ENCODE data around the gene PTCRA. TPM values are rescaled to one million over a fixed set of nuclear protein-coding genes. Genes with fewer than 3 reads are reported as not detected.

PTCRA gene
- total RNA-seq, 4 donors from 2014 or later: not detected

DNA sequence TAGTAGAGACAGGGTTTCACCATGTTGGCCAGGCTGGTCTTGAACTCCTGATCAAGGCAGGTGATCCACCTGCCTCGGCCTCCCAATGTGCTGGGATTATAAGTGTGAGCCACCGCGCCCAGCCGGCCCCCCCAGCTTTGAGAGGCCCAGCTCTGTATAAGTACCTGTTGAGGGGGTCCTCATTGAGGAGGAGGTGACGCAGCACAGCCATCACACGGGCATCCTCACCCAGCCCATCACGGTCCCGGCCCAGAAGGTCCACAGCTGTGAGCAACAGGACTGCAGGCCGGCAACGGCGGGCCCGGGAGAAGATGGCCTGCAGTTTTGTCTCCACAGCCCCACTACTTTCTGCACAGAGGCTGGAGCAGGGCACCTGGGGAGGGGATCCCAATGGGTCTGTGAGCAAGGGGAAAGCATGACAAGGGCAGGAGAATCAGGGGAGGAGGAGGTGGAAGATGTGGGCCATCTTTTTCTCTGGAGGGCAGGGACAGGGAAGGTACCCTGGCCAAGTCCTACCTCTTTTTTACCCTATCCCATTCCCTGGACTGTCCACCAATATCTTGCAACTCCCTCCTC lies 52.4 kb downstream of the PTCRA start:
- DNase-seq: no peak
- no peaks in the 10 kb centered on the region for H3K9me3 ChIP-seq
- H3K27ac ChIP-seq: no peak overlapping the region
- intact Hi-C loops (cut with DNase I; ENCODE audit: low total_unique reads) (no loop called here), in situ Hi-C loops (cut with MboI; ENCODE audit: low pct_ligation_motif_present in 1 of 4, low pct_unique_long_range_greater_than_20kb in 1 of 4, low sequenced_read_pairs in 3 of 4) (no loop called here)
- H3K27me3 ChIP-seq: no peaks in the 10 kb centered on the region
- H3K36me3 ChIP-seq: peaks cover 0 to 15% (median 7%) of the 10 kb centered on the region in 4 donors
- TF ChIP-seq POLR2AphosphoS5 (IDR thresholded peaks at IDR 0.05) (no peak), POLR2A (IDR thresholded peaks at IDR 0.05) (no peak), EP300 (IDR thresholded peaks at IDR 0.05; ENCODE audit: low read depth) (no peak)
- TF ChIP-seq, protein P1, sequence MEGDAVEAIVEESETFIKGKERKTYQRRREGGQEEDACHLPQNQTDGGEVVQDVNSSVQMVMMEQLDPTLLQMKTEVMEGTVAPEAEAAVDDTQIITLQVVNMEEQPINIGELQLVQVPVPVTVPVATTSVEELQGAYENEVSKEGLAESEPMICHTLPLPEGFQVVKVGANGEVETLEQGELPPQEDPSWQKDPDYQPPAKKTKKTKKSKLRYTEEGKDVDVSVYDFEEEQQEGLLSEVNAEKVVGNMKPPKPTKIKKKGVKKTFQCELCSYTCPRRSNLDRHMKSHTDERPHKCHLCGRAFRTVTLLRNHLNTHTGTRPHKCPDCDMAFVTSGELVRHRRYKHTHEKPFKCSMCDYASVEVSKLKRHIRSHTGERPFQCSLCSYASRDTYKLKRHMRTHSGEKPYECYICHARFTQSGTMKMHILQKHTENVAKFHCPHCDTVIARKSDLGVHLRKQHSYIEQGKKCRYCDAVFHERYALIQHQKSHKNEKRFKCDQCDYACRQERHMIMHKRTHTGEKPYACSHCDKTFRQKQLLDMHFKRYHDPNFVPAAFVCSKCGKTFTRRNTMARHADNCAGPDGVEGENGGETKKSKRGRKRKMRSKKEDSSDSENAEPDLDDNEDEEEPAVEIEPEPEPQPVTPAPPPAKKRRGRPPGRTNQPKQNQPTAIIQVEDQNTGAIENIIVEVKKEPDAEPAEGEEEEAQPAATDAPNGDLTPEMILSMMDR (IDR thresholded peaks at IDR 0.05): no peak
- H3K4me3 ChIP-seq: no peak overlapping the region
- H3K4me1 ChIP-seq: peaks cover 0 to 4% (median 0%) of the 10 kb centered on the region in 4 donors
- 95% methylated on average over 12 of the region's 12 CpGs; no CpG with 5 or more reads in 1 of the 2 donors for WGBS, 2 donors (ENCODE audit: low coverage in 1 of 2)

- in situ Hi-C loops (cut with MboI; ENCODE audit: low pct_ligation_motif_present in 1 of 4, low pct_unique_long_range_greater_than_20kb in 1 of 4, low sequenced_read_pairs in 3 of 4) (no loop called here), intact Hi-C loops (cut with DNase I; ENCODE audit: low total_unique reads) (no loop called here)
- 79% methylated on average over 4 of the region's 4 CpGs; no CpG with 5 or more reads in 1 of the 2 donors for WGBS, 2 donors (ENCODE audit: low coverage in 1 of 2)
- Histone ChIP-seq H3K4me1 (peaks cover 0 to 4% (median 0%) of the 10 kb centered on the region in 4 donors), H3K27me3 (no peaks in the 10 kb centered on the region), H3K9me3 (no peaks in the 10 kb centered on the region), H3K4me3 (no peak overlapping the region), H3K27ac (no peak overlapping the region), H3K36me3 (peaks cover 0 to 15% (median 7%) of the 10 kb centered on the region in 4 donors)
- no peak for DNase-seq
- TF ChIP-seq POLR2AphosphoS5 (IDR thresholded peaks at IDR 0.05) (no peak), EP300 (IDR thresholded peaks at IDR 0.05; ENCODE audit: low read depth) (no peak), POLR2A (IDR thresholded peaks at IDR 0.05) (no peak)
- TF ChIP-seq, protein P1 (IDR thresholded peaks at IDR 0.05): no peak
These were observed 52.9 kb downstream of the PTCRA start for GRCh38 chr6:42968783-42969182.

DNA sequence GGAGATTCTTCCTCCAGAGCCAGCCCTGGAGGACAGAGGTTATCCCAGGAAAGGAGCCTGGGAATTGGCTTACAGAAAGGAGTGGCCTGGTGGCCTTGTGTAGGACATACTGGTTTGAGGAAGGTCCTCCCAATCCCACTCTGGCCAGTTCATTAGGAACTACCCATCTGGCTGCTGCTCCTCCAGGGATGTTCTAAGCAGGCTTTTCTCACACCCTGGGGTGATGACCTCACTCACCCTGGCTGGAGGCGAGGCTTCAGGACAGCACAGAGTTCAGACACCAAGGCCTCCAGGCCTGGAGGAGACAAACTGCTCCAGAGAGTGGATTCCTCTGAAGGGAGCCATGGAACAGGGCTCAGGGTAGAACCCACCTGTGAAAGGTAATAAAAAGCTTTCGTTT lies 53.6 kb downstream of the PTCRA start:
- peaks cover 0 to 4% (median 0%) of the 10 kb centered on the region in 4 donors for H3K4me1 ChIP-seq
- no peaks in the 10 kb centered on the region for H3K27me3 ChIP-seq
- TF ChIP-seq POLR2AphosphoS5 (IDR thresholded peaks at IDR 0.05) (no peak), EP300 (IDR thresholded peaks at IDR 0.05; ENCODE audit: low read depth) (no peak)
- TF ChIP-seq, protein P1 (IDR thresholded peaks at IDR 0.05): no peak
- H3K36me3 ChIP-seq: peaks cover 0 to 11% (median 5%) of the 10 kb centered on the region in 4 donors
- no peak overlapping the region for H3K27ac ChIP-seq
- H3K9me3 ChIP-seq: no peaks in the 10 kb centered on the region
- H3K4me3 ChIP-seq: no peak overlapping the region
- in situ Hi-C loops (cut with MboI; ENCODE audit: low pct_ligation_motif_present in 1 of 4, low pct_unique_long_range_greater_than_20kb in 1 of 4, low sequenced_read_pairs in 3 of 4) (no loop called here), intact Hi-C loops (cut with DNase I; ENCODE audit: low total_unique reads) (no loop called here)
- WGBS, 2 donors (ENCODE audit: low coverage in 1 of 2): 91% methylated on average over 2 of the region's 2 CpGs; no CpG with 5 or more reads in 1 of the 2 donors
- no peak for DNase-seq

DNA sequence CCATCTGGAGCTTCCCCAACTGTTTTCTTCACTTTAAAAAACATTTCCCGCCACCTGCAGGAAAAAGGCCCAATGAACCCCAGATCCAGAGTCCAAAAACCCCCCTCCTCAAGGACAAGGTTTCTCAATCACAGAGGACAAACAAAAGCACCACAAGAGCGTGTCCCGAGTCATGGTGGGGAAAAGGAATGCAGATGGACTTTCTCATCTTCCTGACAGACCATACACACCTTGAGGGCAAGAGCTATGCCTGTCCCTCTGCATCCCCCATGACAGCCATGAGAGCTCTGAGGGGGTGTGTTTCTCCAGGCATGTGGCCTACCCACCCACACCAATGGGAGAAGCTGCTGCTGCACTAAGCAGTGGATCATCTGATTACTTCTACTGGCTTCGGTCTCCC lies 54.1 kb downstream of the PTCRA start:
- Histone ChIP-seq H3K36me3 (peaks cover 0 to 6% (median 3%) of the 10 kb centered on the region in 4 donors), H3K27me3 (no peaks in the 10 kb centered on the region), H3K4me1 (peaks cover 0 to 4% (median 0%) of the 10 kb centered on the region in 4 donors), H3K4me3 (no peak overlapping the region), H3K27ac (no peak overlapping the region), H3K9me3 (no peaks in the 10 kb centered on the region)
- TF ChIP-seq EP300 (IDR thresholded peaks at IDR 0.05; ENCODE audit: low read depth): no peak
- TF ChIP-seq POLR2AphosphoS5 (IDR thresholded peaks at IDR 0.05): no peak
- no peak for TF ChIP-seq POLR2A (IDR thresholded peaks at IDR 0.05)
- TF ChIP-seq, protein P1 (IDR thresholded peaks at IDR 0.05): no peak
- in situ Hi-C loops (cut with MboI; ENCODE audit: low pct_ligation_motif_present in 1 of 4, low pct_unique_long_range_greater_than_20kb in 1 of 4, low sequenced_read_pairs in 3 of 4): no loop called here
- DNase-seq: no peak
- WGBS, 2 donors (ENCODE audit: low coverage in 1 of 2): 67 to 94% methylated on average over 1 to 4 of the region's 4 CpGs
- intact Hi-C loops (cut with DNase I; ENCODE audit: low total_unique reads): no loop called here

All from transverse colon (tissue), 4 donors.